ENCODE results near the gene CLCNKA.
"Not testable (repeated sequence)": the region's sequence is repeated elsewhere in the genome, so short reads cannot be mapped to it uniquely, and the experiment has no call there.

CLCNKA gene

GRCh38 chr1:16018308-16018707 lies 3.5 kb upstream of the CLCNKA start:
- no peak for DNase-seq

- peak; percentile 49 for DNase-seq
These were observed 2.8 kb upstream of the CLCNKA start for GRCh38 chr1:16018749-16019643.

- DNase-seq: no peak
These were observed 2.1 kb upstream of the CLCNKA start for GRCh38 chr1:16019644-16020277.

GRCh38 chr1:16020325-16020724 lies 1.5 kb upstream of the CLCNKA start:
- DNase-seq: no peak

- not testable (repeated sequence) for DNase-seq
These were observed 958 bp upstream of the CLCNKA start for GRCh38 chr1:16020878-16021277.

- no peak for DNase-seq
These were observed 557 bp downstream of the CLCNKA start for GRCh38 chr1:16022393-16022792.

GRCh38 chr1:16023050-16023653 lies 1.3 kb downstream of the CLCNKA start:
- DNase-seq: no peak

GRCh38 chr1:16026302-16026701 lies 4.5 kb downstream of the CLCNKA start:
- DNase-seq: not testable (repeated sequence)

GRCh38 chr1:16026723-16027484 lies 5.1 kb downstream of the CLCNKA start:
- DNase-seq: no peak

- DNase-seq: no peak
These were observed 6.6 kb downstream of the CLCNKA start for GRCh38 chr1:16028237-16029002.

- not testable (repeated sequence) for DNase-seq
These were observed 7.1 kb downstream of the CLCNKA start for GRCh38 chr1:16029003-16029268.

GRCh38 chr1:16029288-16029687 lies 7.5 kb downstream of the CLCNKA start:
- DNase-seq: no peak

GRCh38 chr1:16031551-16031950 lies 9.7 kb downstream of the CLCNKA start:
- DNase-seq: no peak

- DNase-seq: no peak
These were observed 10.7 kb downstream of the CLCNKA start for GRCh38 chr1:16032388-16033102.

- not testable (repeated sequence) for DNase-seq
These were observed 11.3 kb downstream of the CLCNKA start for GRCh38 chr1:16033103-16033632.

GRCh38 chr1:16036461-16036860 lies 14.6 kb downstream of the CLCNKA start:
- not testable (repeated sequence) for DNase-seq

- DNase-seq: no peak
These were observed 16.7 kb downstream of the CLCNKA start for GRCh38 chr1:16038620-16038912.

- not testable (repeated sequence) for DNase-seq
These were observed 18.0 kb downstream of the CLCNKA start for GRCh38 chr1:16039871-16040270.

GRCh38 chr1:16041200-16041599 lies 19.4 kb downstream of the CLCNKA start:
- DNase-seq: no peak

GRCh38 chr1:16042096-16042495 lies 20.3 kb downstream of the CLCNKA start:
- DNase-seq: no peak

GRCh38 chr1:16042654-16043053 lies 20.8 kb downstream of the CLCNKA start:
- not testable (repeated sequence) for DNase-seq

GRCh38 chr1:16043521-16043920 lies 21.7 kb downstream of the CLCNKA start, which contains the start of gene CLCNKB:
TSS of gene CLCNKB (plus strand) at chr1:16043782. CDS start at chr1:16044493, 711 bp downstream.
- DNase-seq: peak; percentile 79
